Measurements from ENCODE around the gene AARS2.

The AARS2 gene

GRCh38 chr6:44277763-44278162 is 35.4 kb downstream of the AARS2 start:
- no peak for TF ChIP-seq CTCF (IDR thresholded peaks at IDR 0.05; ENCODE audit: insufficient read depth, low read depth, low read length, missing control alignments)
- H3K4me3 ChIP-seq (ENCODE audit: low read depth, low read length): no peak overlapping the region
- no peak for DNase-seq (ENCODE audit: low read depth)

- H3K4me3 ChIP-seq (ENCODE audit: low read depth, low read length): no peak overlapping the region
- no peak for TF ChIP-seq CTCF (IDR thresholded peaks at IDR 0.05; ENCODE audit: insufficient read depth, low read depth, low read length, missing control alignments)
- DNase-seq (ENCODE audit: low read depth): no peak
Observed at GRCh38 chr6:44276667-44277640, 36.2 kb downstream of the AARS2 start.

- TF ChIP-seq CTCF (IDR thresholded peaks at IDR 0.05; ENCODE audit: insufficient read depth, low read depth, low read length, missing control alignments): no peak
- no peak for DNase-seq (ENCODE audit: low read depth)
- H3K4me3 ChIP-seq (ENCODE audit: low read depth, low read length): no peak overlapping the region
Observed at GRCh38 chr6:44275749-44276648, 37.1 kb downstream of the AARS2 start.

GRCh38 chr6:44275271-44275748 is 37.8 kb downstream of the AARS2 start:
- DNase-seq (ENCODE audit: low read depth): no peak
- no peak for TF ChIP-seq CTCF (IDR thresholded peaks at IDR 0.05; ENCODE audit: insufficient read depth, low read depth, low read length, missing control alignments)
- H3K4me3 ChIP-seq (ENCODE audit: low read depth, low read length): no peak overlapping the region

- no peak for TF ChIP-seq CTCF (IDR thresholded peaks at IDR 0.05; ENCODE audit: insufficient read depth, low read depth, low read length, missing control alignments)
- DNase-seq (ENCODE audit: low read depth): no peak
- no peak overlapping the region for H3K4me3 ChIP-seq (ENCODE audit: low read depth, low read length)
Observed at GRCh38 chr6:44273617-44274016, 39.5 kb downstream of the AARS2 start.

GRCh38 chr6:44272999-44273566 is 40.1 kb downstream of the AARS2 start:
- TF ChIP-seq CTCF (IDR thresholded peaks at IDR 0.05; ENCODE audit: insufficient read depth, low read depth, low read length, missing control alignments): no peak
- no peak overlapping the region for H3K4me3 ChIP-seq (ENCODE audit: low read depth, low read length)
- DNase-seq (ENCODE audit: low read depth): no peak
